ENCODE data around the gene ZNF518B.

- no peak for TF ChIP-seq EZH2phosphoT487 (conservative IDR thresholded peaks at IDR 0.05; ENCODE audit: low read length)
- TF ChIP-seq CTCF (IDR thresholded peaks at IDR 0.05; ENCODE audit: insufficient read depth, low read length, poor library complexity, severe bottlenecking) = no peak
These were observed 47.4 kb upstream of the ZNF518B start for GRCh38 chr4:10504570-10505179.

Data from SU-DHL-6 (cell line).